Smooth muscle cell (in vitro differentiated cells): ENCODE data around the gene SPDYE1. TPM values are rescaled to one million over a fixed set of nuclear protein-coding genes. Genes with fewer than 3 reads are reported as not detected.

ENCODE experiments used
- DNase-seq: peaks from one replicate; lab custom pipeline; 2025; ENCODE audit not compliant: unreplicated experiment; lab: John Stamatoyannopoulos, UW
- H2AFZ ChIP-seq: fragments of 200-600 bp; sonication (generic); 2 replicates; pipeline ENCODE4 v1.6.0; 2016; ENCODE audit warnings: antibody characterized with exemption, low read depth, mild to moderate bottlenecking
- H3F3A ChIP-seq: fragments of 200-600 bp; sonication (generic); 2 replicates; pipeline ENCODE4 v1.6.0; 2017; ENCODE audit warnings: antibody characterized with exemption, low read depth
- H3K27ac ChIP-seq: fragments of 200-600 bp; sonication (generic); 2 replicates; pipeline ENCODE4 v1.5.1; 2016; ENCODE audit warnings: low read depth, mild to moderate bottlenecking
- H3K27me3 ChIP-seq: fragments of 200-600 bp; sonication (generic); 2 replicates; pipeline ENCODE4 v1.6.1; 2016; ENCODE audit warnings: low read depth, mild to moderate bottlenecking
- H3K36me3 ChIP-seq: fragments of 200-600 bp; sonication (generic); 2 replicates; pipeline ENCODE4 v1.5.1; 2016; ENCODE audit warnings: low read depth
- H3K4me1 ChIP-seq: fragments of 200-600 bp; sonication (generic); 2 replicates; pipeline ENCODE4 v1.5.1; 2016; ENCODE audit warnings: low read depth
- H3K4me2 ChIP-seq: fragments of 200-600 bp; sonication (generic); 2 replicates; pipeline ENCODE4 v1.6.0; 2016; ENCODE audit warnings: mild to moderate bottlenecking
- H3K4me3 ChIP-seq: fragments of 200-600 bp; sonication (generic); 2 replicates; pipeline ENCODE4 v1.5.1; 2016; ENCODE audit warnings: mild to moderate bottlenecking
- H3K79me2 ChIP-seq: fragments of 200-600 bp; sonication (generic); 2 replicates; pipeline ENCODE4 v1.6.0; 2016; ENCODE audit warnings: low read depth, mild to moderate bottlenecking
- H3K9ac ChIP-seq: fragments of 200-600 bp; sonication (generic); 2 replicates; pipeline ENCODE4 v1.6.0; 2016; ENCODE audit warnings: low read depth
- H3K9me3 ChIP-seq: fragments of 200-600 bp; sonication (generic); replicated peaks from 2 replicates; pipeline ENCODE4 v1.5.1; 2016; ENCODE audit warnings: low read depth
- H4K20me1 ChIP-seq: fragments of 200-600 bp; sonication (generic); 2 replicates; pipeline ENCODE4 v1.6.0; 2016; ENCODE audit warnings: low read depth
- CTCF ChIP-seq: fragments of 200-600 bp; sonication (generic); IDR thresholded peaks from 2 replicates; pipeline ENCODE4 v1.5.1; 2017; ENCODE audit warnings: borderline replicate concordance, mild to moderate bottlenecking, antibody characterized with exemption; ENCODE audit not compliant: insufficient read depth, poor library complexity, severe bottlenecking
- WGBS: methylation state at CpG from one replicate; pipeline ENCODE4 v1.1.7; 2016; ENCODE audit warnings: low lambda C conversion rate; 5-methylcytosine and 5-hydroxymethylcytosine counted together
- polyA plus RNA-seq: library from polyadenylated mRNA; unstranded; fragments of >200 nt; fragmentation: Nextera tagmentation; extraction: Ambion mirVana; gene quantifications from 2 replicates; pipeline ENCODE4 v1.2.1, GENCODE V29; 2016
- total RNA-seq: library from RNA; depleted of rRNA; stranded (reverse); fragments of >200 nt; gene quantifications from 2 replicates; pipeline ENCODE4 v1.2.3, GENCODE V29; 2014

SPDYE1 gene
- total and polyA plus RNA-seq, 2 experiments from 2014 or later: 0.15 TPM; not detected in 1

GRCh38 chr7:44051611-44052220, 54.0 kb downstream of the SPDYE1 start:
- H3K36me3 ChIP-seq: peaks cover 6% of the 10 kb centered on the region
- no peak for DNase-seq
- H4K20me1 ChIP-seq: peaks cover 84% of the 10 kb centered on the region
- peaks cover 44% of the 10 kb centered on the region for H3K79me2 ChIP-seq
- no peaks in the 10 kb centered on the region for H3K9me3 ChIP-seq
- WGBS: 95% methylated on average over 5 of the region's 5 CpGs
- H2AFZ ChIP-seq: no peak overlapping the region
- no peaks in the 10 kb centered on the region for H3K4me1 ChIP-seq
- H3K9ac ChIP-seq: no peak overlapping the region
- H3K4me3 ChIP-seq: no peak overlapping the region
- no peak overlapping the region for H3K27ac ChIP-seq
- no peak for TF ChIP-seq CTCF
- H3F3A ChIP-seq: no peaks in the 10 kb centered on the region
- H3K4me2 ChIP-seq: no peak overlapping the region
- H3K27me3 ChIP-seq: no peaks in the 10 kb centered on the region

GRCh38 chr7:44052771-44053365, 55.2 kb downstream of the SPDYE1 start:
- Histone ChIP-seq H3K4me2 (no peak overlapping the region), H3K79me2 (peaks cover 34% of the 10 kb centered on the region), H3K4me1 (no peaks in the 10 kb centered on the region), H3K9ac (no peak overlapping the region), H3K27ac (no peak overlapping the region), H3K4me3 (no peak overlapping the region), H3K27me3 (no peaks in the 10 kb centered on the region), H3F3A (no peaks in the 10 kb centered on the region), H3K36me3 (peaks cover 6% of the 10 kb centered on the region), H2AFZ (no peak overlapping the region), H3K9me3 (no peaks in the 10 kb centered on the region), H4K20me1 (peaks cover 84% of the 10 kb centered on the region)
- no peak for DNase-seq
- TF ChIP-seq CTCF: no peak
- WGBS: 95% methylated on average over 12 of the region's 12 CpGs

- peaks cover 62% of the 10 kb centered on the region for H4K20me1 ChIP-seq
- 96% methylated on average over 7 of the region's 7 CpGs for WGBS
- peaks cover 6% of the 10 kb centered on the region for H3K36me3 ChIP-seq
- no peaks in the 10 kb centered on the region for H3K9me3 ChIP-seq
- H3K27me3 ChIP-seq: no peaks in the 10 kb centered on the region
- no peak overlapping the region for H3K4me3 ChIP-seq
- no peak overlapping the region for H3K4me2 ChIP-seq
- H3K4me1 ChIP-seq: no peaks in the 10 kb centered on the region
- peaks cover 3% of the 10 kb centered on the region for H3K79me2 ChIP-seq
- no peak overlapping the region for H2AFZ ChIP-seq
- no peak overlapping the region for H3K27ac ChIP-seq
- no peak for TF ChIP-seq CTCF
- no peak overlapping the region for H3K9ac ChIP-seq
- DNase-seq: no peak
- H3F3A ChIP-seq: no peaks in the 10 kb centered on the region
These were observed 59.0 kb downstream of the SPDYE1 start for GRCh38 chr7:44056681-44057080.
